Stimulated activated CD8-positive, alpha-beta memory T cell treated with anti-CD3 and anti-CD28 coated beads, Interleukin-4, amount 100 ng/mL, for 4 hours (primary cell): ENCODE data around the gene CCDC106.

Experiments used
- DNase-seq, 2 donors: peaks; one replicate each; pipeline ENCODE4 v3.0.0-alpha.2; 2020; ENCODE audit warnings: low read depth in 2 of 2, low spot score in 1 of 2

The CCDC106 gene

DNA sequence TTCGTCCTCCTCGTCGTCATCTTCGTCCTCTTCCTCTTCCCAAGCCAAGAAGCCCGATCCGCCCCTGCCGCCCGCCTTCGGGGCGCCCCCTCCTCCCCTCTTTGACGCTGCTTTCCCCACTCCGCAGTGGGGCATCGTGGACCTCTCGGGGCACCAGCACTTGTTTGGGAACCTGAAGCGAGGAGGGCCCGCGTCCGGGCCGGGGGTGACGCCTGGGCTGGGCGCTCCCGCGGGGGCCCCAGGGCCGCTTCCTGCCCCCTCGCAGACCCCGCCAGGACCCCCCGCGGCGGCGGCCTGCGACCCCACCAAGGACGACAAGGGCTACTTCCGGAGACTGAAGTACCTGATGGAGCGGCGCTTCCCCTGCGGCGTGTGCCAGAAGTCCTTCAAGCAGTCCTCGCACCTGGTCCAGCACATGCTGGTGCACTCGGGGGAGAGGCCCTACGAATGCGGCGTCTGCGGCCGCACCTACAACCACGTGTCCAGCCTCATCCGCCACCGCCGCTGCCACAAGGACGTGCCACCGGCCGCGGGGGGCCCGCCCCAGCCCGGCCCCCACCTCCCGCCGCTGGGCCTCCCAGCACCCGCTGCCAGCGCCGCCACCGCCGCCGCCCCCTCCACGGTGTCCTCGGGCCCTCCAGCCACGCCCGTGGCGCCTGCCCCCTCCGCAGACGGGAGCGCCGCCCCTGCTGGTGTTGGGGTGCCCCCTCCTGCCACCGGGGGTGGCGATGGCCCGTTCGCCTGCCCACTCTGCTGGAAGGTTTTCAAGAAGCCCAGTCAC, 33.9 kb upstream of the CCDC106 start:
- DNase-seq, result no peak

GRCh38 chr19:55614711-55615542, 33.1 kb upstream of the CCDC106 start:
- no peak for DNase-seq

DNA sequence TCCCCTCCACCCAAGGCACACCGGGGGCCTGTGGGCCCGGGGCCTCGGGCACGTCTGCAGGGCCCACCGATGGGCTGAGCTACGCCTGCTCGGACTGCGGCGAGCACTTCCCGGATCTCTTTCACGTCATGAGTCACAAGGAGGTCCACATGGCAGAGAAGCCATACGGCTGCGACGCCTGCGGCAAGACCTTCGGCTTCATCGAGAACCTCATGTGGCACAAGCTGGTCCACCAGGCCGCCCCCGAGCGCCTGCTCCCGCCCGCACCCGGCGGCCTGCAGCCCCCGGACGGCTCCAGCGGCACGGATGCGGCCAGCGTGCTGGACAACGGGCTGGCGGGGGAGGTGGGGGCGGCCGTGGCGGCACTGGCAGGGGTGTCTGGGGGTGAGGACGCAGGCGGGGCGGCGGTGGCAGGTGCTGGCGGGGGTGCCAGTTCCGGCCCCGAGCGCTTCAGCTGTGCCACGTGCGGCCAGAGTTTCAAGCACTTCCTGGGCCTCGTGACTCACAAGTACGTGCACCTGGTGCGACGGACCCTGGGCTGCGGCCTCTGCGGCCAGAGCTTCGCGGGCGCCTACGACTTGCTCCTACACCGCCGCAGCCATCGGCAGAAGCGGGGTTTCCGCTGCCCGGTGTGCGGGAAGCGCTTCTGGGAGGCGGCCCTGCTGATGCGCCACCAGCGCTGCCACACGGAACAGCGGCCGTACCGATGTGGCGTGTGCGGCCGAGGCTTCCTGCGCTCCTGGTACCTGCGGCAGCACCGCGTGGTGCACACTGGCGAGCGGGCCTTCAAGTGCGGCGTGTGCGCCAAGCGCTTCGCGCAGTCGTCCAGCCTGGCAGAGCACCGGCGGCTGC, 32.2 kb upstream of the CCDC106 start:
- no peak for DNase-seq

- no peak for DNase-seq
These were observed 31.6 kb upstream of the CCDC106 start for GRCh38 chr19:55616395-55616875.

DNA sequence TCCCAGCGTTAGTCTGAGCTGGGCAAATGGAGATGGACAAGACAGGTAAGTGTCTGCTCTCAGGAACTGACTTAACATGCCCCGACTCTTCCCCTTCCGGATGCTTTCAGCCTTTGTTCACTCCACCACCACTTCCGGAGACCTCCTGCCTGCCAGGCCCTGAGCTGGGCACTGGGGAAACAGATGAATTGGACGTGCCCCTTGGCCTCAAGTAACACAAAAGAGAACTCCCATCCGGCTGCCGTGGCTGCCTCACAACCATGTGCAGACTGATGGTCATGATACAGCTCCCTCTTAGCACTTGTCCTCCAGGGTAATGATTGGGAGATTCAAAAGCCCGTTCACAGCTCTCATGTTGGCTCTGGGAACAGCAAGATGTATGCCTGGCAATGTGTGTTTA, 30.6 kb upstream of the CCDC106 start:
- DNase-seq, result no peak

DNA sequence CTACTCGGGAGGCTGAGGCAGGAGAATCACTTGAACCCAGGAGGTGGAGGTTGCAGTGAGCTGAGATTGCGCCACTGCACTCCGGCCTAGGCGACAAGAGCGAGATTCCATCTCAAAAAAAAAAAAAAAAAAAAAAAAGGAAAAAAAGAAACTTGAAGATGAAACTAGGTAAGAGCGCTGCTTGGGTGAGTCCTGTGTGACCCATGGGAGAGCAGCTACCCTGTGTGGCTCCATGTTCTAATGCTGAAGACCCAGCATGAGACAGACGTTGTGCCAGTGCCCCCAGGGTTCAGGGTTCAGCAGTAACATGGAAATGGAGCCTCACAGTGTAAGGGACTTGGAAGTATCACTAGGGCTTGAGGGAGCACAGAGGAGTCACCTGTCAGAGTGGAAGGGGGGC, 29.6 kb upstream of the CCDC106 start:
- DNase-seq, result no peak

DNA sequence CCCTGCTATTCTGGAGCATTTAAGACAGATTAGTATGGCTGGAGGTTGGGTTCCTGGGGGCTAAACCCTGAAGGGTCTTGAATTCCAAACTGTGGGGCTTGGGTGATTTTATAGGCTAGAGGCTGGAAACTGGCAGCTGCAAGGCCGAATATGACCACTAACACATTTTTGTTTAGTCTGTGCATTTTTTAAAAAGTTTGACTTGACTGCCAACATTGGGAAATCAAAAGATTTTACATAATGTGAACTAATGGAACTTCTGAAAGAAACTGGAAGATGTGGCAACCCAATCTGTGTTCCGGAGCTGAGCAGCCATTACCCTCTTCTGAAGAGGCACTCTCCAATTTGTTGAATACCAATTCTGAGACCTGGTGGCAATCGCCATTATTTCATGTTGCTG, 28.7 kb upstream of the CCDC106 start:
- DNase-seq, result no peak

- no peak for DNase-seq
These were observed 27.4 kb upstream of the CCDC106 start for GRCh38 chr19:55620410-55621204.

GRCh38 chr19:55621205-55621672, 26.8 kb upstream of the CCDC106 start:
- no peak for DNase-seq

- no peak for DNase-seq
These were observed 26.3 kb upstream of the CCDC106 start for GRCh38 chr19:55621673-55622231.

- no peak for DNase-seq
These were observed 25.6 kb upstream of the CCDC106 start for GRCh38 chr19:55622242-55622969.

GRCh38 chr19:55623130-55623529, 24.9 kb upstream of the CCDC106 start:
- DNase-seq, result no peak

DNA sequence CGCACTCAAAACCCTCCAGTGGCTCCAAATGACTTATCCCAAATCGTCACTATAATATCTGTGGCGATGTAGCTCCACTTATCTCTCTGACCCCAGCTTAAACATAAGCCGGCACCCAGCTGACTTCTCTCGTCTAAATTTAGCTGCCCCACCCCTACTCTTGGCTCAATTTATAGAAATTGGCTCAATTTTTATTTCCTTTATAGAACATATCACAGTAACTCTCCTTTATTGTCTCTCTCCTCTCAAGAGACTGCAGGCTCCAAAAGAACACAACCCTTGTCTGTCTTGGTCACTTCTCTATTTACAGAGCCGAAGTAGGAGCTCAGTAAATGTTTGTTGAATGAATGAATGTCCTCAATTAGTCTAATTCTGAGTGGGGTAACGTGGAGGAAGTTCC, 24.5 kb upstream of the CCDC106 start:
- no peak for DNase-seq

- DNase-seq, result peak; percentile 83 to 85
These were observed 23.7 kb upstream of the CCDC106 start, which contains the start of gene ZNF784 for GRCh38 chr19:55624109-55625003. Gene ZNF784 (minus strand): TSS chr19:55624566. CDS start chr19:55624561, 5 bp downstream.

- no peak for DNase-seq
These were observed 23.0 kb upstream of the CCDC106 start for GRCh38 chr19:55625004-55625326.

GRCh38 chr19:55626350-55626749, 21.7 kb upstream of the CCDC106 start:
- no peak for DNase-seq

DNA sequence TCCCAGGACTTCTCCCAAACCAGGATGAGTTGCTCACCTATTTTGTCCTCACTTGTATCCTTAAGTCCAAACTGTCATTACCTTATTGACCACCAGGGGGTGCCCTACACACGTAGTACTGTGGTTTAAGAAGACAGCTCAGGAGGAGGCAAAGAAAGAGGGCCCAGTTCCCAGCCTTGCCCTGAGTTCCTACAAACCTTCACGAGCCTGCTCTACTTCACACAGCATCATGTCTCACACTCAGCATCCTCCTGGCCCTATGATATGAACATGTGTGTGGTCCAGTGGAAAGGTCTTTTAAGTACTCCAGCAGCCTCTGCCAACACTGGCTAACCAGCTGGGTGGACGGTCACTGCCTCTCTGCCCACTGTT, 15.6 kb upstream of the CCDC106 start:
- peak in 1 of 2 donors; percentile 92 for DNase-seq

DNA sequence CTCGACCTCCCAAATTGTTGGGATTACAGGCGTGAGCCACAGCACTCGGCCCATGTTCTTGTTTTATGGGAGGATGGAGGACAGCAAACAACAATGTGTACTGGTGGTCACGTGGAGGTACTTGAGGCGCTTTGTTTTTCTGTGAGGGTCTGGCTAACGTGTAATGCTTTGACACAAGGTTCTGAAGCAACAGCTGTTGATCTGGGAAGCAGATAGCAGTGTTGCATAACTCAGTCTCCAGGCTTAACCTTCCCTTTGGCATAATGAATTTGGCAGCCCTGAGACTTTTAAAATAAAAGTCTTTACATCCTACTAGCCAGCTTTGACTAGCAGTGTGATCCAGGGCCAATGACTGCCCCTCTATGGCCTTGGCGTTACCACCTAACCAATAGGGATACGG, 14.2 kb upstream of the CCDC106 start:
- no peak for DNase-seq

GRCh38 chr19:55635334-55635717, 12.7 kb upstream of the CCDC106 start:
- DNase-seq, result no peak
